Fibroblast of skin of left biceps (primary cell): ENCODE measurements around the gene CEP95.

Source experiments
- DNase-seq, 2 experiments: peaks; one replicate each; pipeline ENCODE4 v3.0.0-alpha.2; 2013; ENCODE audit warnings: low read depth in 2 of 2

The CEP95 gene

DNA sequence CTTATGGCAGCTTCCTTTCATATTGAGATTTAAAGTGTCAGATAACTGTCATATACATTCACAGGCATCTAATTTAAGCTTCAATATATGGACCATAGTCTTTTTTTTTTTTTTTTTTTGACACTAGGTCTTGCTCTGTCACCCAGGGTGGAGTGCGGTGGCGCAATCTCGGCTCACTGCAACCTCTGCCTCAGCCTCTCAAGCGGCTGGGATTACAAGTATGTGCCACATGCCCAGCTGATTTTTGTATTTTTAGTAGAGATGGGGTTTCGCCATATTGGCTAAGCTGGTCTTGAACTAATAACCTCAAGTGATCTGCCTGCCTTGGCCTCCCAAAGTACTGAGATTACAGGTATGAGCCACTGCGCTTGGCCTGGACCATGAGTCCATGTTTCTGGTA lies 13.6 kb downstream of the CEP95 start:
- DNase-seq, result no peak

DNA sequence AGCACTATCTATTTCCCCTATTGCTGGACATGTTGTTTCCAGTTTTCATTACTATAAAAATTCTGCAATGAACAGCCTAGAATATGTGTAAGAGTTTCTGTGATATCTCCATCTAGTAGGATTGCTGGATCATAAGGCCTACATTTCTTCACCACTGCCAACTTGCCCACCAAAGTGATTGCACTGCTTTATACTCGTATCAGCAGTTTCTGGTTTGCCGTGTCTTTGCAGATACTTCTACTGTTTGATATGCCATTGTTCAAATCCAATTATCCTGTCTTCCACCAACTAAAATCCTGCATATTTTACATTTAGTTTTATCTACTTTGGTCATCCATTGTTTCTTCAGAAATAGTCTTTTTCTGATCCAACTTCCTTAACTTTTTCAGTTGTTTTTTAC lies 21.1 kb downstream of the CEP95 start:
- no peak for DNase-seq

DNA sequence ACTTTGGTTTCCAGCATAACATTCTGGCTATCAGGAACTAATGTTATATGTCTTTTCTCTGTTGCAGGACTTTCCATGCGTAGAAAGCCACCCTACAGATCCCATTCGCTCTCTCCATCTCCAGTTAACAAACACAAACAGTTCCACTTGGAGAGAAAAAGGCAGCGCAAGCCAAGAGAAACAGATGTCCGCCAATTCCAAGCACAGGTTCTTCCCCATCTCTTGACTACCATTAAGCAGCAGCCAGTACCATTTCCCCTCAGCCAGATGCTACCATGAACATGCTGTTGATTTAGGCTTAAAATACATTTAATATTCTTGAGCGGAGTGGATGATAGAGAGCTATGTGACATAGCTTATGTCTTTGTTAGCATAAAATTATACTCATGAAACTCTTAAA lies 22.4 kb downstream of the CEP95 start:
- DNase-seq, result no peak

DNA sequence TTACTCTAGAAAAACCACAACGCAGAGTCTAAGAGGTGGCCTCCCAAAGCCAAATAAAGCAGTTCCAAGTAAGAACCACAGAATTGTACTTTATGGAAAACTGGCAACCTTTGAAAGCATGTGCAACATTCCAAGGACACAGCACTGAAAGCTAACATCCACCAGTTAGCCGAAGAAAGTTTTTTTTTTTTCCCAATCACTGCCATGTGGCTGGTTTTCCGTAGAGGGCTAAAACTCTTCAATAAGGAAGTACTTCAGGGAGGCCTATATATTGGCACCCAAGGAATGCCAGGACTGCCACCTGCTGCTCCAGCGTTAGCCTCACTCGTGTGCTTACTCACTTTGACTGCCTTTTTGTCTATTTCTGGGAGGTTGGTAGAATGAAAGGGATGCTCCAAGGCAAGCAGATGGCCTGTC lies 25.2 kb downstream of the CEP95 start:
- peak; percentile 10 to 17 for DNase-seq

DNA sequence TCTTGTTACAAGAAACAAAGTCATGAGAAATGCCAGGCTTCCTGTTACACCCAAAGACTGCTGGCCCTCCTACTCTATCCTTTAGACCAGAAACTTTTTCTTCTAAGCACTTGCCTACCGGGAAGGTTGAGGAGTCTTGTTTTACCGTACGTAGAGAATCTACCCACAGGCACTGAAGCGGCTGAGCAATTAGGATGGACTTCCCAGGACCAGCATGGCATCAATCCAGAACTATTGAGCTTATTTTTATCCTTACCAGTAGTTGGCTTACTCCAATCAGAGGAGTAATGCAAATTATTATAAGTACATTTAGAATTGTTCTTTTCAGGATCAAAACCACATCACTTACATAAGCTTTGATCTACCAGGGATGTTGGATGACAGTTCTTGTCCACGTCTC lies 25.6 kb downstream of the CEP95 start:
- no peak for DNase-seq

DNA sequence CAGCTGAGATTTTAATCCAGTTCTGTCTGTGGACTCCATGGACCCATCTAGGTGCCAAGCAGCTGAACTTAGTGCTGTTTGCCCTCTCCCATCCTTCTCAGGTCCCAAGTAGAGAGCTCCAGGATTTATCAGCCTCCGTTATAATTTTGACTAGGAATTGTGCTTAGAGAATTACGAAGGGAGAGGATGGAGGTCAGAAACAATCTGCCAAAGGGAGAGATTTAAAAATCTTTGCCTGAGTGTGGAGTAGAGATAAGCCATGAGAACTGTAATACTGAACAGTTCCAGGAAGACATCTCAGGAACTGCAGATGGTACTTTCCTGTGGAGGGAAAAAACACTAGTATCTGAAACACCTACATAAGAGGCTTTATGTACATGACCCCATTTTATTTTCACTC lies 27.0 kb downstream of the CEP95 start:
- DNase-seq, result no peak

DNA sequence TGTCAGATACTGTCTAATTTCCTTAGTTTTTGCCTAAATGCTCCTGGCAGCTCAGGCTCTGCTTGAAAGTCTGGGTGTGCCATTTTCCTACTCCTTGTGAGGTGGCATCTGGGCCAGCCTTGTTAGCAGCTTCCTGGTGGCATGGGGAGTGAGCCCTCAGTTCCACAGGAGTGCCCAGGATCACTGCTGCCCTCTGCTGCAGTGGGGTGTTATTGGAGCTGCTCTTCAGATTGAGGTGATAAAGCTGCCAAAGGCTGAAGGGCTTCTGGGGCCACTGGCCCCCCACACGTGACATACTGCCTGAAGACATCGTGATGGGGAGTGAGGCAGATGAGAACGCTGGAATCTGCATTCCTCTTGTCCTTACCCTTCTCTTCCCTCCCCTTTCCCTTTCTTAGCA lies 27.4 kb downstream of the CEP95 start:
- no peak for DNase-seq

DNA sequence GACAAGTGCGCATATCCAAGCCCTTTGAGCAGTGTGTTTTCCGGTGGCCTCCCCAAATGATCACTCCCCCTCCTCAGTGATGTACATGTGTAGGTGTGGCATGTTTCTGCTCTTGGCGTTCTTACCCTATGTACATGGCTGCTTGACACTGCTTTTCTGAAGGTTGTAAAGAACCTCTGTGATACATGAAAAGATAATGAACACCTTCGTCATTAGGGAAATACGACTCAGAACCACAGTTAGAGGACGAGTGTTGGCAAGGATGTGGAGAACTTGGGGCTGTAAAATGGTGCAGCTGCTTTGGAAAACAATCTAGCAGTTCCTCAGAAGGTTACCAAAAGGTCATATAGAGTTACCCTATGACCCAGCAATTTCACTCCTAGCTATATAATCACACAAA lies 28.6 kb downstream of the CEP95 start:
- DNase-seq, result no peak

DNA sequence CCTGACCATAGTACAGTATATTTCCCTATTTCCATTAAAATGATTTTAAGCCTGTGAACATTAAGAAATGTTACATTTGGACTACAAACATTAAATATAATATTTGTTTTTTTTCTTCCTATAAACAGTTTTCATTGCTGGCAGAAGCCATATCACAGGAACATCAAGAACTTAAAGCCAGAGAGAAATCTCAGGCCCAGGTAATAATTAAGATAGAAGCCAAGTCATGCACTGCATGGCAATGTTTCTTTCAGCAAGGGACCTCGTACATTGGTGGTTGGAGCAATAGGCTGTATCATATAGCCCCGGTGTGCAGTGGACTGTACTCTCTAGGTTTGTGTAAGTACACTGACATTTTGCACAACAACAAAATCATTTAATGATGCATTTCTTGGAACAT lies 30.1 kb downstream of the CEP95 start:
- no peak for DNase-seq

DNA sequence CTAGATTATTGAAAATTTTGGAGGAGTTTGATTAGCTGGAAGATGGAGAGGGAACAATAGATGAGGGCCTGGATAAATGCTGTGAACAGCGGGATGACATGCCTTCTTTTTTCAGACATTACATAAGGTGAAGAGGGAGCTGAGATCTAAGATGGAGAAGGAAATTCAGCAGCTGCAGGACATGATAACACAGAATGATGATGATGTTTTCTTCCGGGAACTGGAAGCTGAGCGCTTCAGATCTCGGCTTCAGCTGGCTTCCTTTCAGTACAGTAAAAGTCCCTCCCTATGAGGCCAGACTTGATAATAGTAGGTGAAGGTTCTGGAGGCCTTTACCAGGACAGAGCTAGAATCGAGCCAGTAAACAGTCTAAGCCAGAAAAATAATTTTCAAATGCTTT lies 30.7 kb downstream of the CEP95 start:
- DNase-seq, result no peak

- no peak for DNase-seq
Measured at GRCh38 chr17:64538508-64539130, 31.8 kb downstream of the CEP95 start.

- DNase-seq, result no peak
Measured at GRCh38 chr17:64540118-64540776, 33.5 kb downstream of the CEP95 start.

GRCh38 chr17:64544742-64545141 lies 38.0 kb downstream of the CEP95 start:
- DNase-seq, result no peak

- DNase-seq, result no peak
Measured at GRCh38 chr17:64546716-64547115, 39.9 kb downstream of the CEP95 start.

DNA sequence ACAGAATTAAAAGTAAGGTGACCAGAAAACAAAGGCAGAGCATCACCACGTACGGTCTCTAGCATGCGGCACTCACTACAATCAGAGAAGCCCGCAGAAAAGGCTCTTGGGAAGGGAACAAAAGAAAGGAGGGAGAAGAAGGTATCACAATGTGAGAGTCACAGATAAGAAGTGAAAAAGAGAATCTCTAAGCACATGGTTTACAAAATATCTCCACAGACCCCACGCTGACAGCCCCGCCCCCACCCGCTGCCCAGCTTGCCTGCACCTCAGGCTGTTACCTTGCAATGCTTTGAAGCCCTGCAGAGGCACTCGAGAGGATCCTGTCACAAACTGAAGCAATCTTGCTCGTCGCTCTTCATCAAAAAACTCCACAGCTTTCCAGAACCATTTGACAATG lies 40.5 kb downstream of the CEP95 start:
- no peak for DNase-seq

DNA sequence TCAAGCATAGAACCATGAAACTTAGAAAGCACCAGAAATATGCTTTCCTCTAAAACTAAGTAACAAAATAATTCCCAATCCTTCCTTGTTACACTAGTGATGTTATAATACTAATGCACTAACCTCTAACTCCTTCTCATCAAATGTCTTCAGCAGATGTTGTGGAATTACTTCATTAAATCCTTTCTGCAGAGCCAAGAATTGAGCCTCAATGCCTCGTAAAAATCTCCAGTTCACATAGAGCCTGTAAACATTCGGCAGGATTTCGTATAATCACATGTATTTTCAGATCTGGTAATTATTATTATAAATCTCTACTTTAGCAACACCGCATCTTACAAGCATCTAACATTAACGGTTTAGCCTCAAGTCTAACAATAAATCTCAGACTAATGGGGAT lies 44.7 kb downstream of the CEP95 start:
- DNase-seq, result no peak

GRCh38 chr17:64554028-64554637 lies 47.4 kb downstream of the CEP95 start:
- DNase-seq, result no peak

- no peak for DNase-seq
Measured at GRCh38 chr17:64555281-64555680, 48.5 kb downstream of the CEP95 start.

- DNase-seq, result no peak
Measured at GRCh38 chr17:64564098-64564497, 57.3 kb downstream of the CEP95 start.

- DNase-seq, result no peak
Measured at GRCh38 chr17:64565563-64565962, 58.8 kb downstream of the CEP95 start.

- DNase-seq, result no peak
Measured at GRCh38 chr17:64571746-64572145, 65.0 kb downstream of the CEP95 start.

DNA sequence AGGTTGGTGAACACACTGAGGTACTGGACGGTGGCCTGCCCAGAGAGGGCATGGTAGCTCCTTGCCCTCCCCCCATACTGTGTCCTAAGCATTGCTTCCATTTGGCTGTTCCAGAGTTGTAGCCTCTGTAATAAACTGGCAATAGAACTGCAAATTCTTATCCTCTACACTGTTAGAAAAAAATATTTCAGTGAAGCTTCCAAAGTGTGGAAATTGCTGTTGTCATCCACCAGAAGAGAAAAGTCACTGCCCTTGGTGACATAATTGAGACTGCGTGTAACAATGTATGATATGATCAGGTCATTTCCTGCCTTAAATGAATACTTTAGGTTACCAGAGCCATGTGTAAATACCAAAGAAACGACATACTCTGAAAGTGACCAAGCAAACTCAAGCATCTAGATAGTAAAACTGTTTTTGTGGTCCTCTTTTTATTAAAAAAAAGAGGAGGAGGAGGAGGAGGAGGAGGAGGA lies 65.9 kb downstream of the CEP95 start:
- peak in 1 of 2 experiments; percentile 11 for DNase-seq

GRCh38 chr17:64573214-64573613 lies 66.4 kb downstream of the CEP95 start:
- DNase-seq, result no peak
